Body of pancreas (tissue), 4 donors: Measurements from ENCODE around the gene B4GAT1. TPM values are rescaled to one million over a fixed set of nuclear protein-coding genes. Genes with fewer than 3 reads are reported as not detected.

ENCODE experiments used
- ATAC-seq: fragments of 150-250 bp; one replicate; pipeline ENCODE4 v1.9.1; 2016
- DNase-seq, 4 donors: peaks; one replicate each; pipeline ENCODE4 v3.0.0-alpha.2; 2019
- H3K27ac ChIP-seq, 4 donors: fragments of 200-600 bp; sonication (generic); 1 replicate in 3 of 4; 2 replicates in 1 of 4; pipeline versions ENCODE4 v1.5.1 to v1.6.1; 2016 to 2019; ENCODE audit warnings: mild to moderate bottlenecking in 1 of 4, mixed read lengths in 1 of 4, moderate library complexity in 1 of 4
- H3K27me3 ChIP-seq, 2 donors: fragments of 200-600 bp; sonication (generic); one replicate each; pipeline ENCODE4 v1.6.0; 2016; ENCODE audit warnings: mild to moderate bottlenecking in 1 of 2
- H3K36me3 ChIP-seq, 2 donors: fragments of 200-600 bp; sonication (generic); replicated peaks in 1 of 2; 2 replicates each; pipeline ENCODE4 v1.5.1; 2016; ENCODE audit warnings: low read depth in 2 of 2; ENCODE audit not compliant: insufficient read depth in 1 of 2
- H3K4me1 ChIP-seq: fragments of 200-600 bp; sonication (generic); one replicate; pipeline ENCODE4 v1.6.0; 2016
- H3K4me3 ChIP-seq, 2 donors: fragments of 200-600 bp; sonication (generic); 1 replicate in 1 of 2; 2 replicates in 1 of 2; pipeline ENCODE4 v1.5.1; 2016 to 2019
- H3K9me3 ChIP-seq, 3 donors: fragments of 200-600 bp; sonication (generic); 1 replicate in 2 of 3; 2 replicates in 1 of 3; pipeline ENCODE4 v1.5.1; 2016
- CTCF ChIP-seq, 7 experiments: fragments of 450-650 bp in 4 of 7; fragments of 200-600 bp in 3 of 7; sonication (generic) in 3 of 7; IDR thresholded peaks; one replicate each; pipeline ENCODE4 v1.5.1; 2016 to 2019; ENCODE audit warnings: antibody characterized with exemption in 7 of 7
- POLR2A ChIP-seq, 3 donors: fragments of 450-650 bp; IDR thresholded peaks; one replicate each; pipeline ENCODE4 v1.6.1; 2016; ENCODE audit warnings: antibody characterized with exemption in 3 of 3, mild to moderate bottlenecking in 2 of 3
- WGBS, 2 donors: methylation state at CpG; one replicate each; pipeline ENCODE4 v1.1.5; 2017; 5-methylcytosine and 5-hydroxymethylcytosine counted together
- intact Hi-C: fragments of 100-400 bp; cut with DNase I; formaldehyde crosslinking; loops from one replicate; pipeline ENCODE4 v1.15.1; 2023
- total RNA-seq, 2 donors: library from RNA; depleted of rRNA; stranded (reverse); fragments of >200 nt; gene quantifications; one replicate each; pipeline ENCODE4 v1.1.0, GENCODE V29; 2016

B4GAT1 gene
- total RNA-seq, 2 donors from 2014 or later = 17.8 to 20.8 TPM

DNA sequence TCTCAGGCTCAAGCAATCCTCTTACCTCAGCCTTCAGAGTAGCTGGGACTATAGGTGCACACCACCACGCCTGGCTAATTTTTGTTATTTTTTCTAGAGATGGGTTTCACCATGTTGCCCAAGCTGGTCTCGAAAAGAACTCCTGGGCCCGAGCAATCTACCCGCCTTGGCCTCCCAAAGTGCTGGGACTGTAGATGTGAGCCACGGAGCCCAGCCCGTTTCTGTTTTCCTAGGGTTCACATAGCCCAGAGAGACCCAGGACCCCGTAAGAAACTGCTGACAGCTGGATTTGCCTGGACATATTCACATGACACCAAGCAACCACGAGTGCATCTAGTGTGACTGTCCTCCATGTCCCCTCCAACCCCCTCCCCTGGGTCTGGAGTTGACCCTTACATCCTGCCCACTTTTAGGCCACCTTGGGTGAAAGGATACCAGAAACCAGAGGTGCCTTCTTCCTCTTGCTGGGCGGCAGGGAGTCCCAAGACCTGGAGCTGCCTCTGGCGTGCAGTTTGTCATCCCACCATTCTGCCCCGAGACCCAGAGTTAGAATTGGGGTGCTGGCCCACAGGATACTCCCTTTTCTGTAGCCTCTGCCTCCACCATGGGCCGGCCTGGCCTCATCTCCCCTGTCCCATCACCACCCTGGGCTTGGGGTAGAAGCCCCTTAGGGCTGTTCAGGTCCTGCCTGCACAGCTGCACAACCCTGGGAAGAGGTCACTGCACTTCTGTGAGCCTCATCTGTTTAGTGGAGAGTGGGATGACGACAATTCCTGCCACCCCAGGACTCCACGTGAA lies 7.5 kb downstream of the B4GAT1 start:
- intact Hi-C loops = no loop called here
- peaks cover 42% of the 10 kb centered on the region for H3K4me1 ChIP-seq
- WGBS, 2 donors = 68 to 80% methylated on average over 5 to 14 of the region's 14 CpGs
- TF ChIP-seq CTCF (IDR thresholded peaks at IDR 0.05) (no peak), POLR2A (IDR thresholded peaks at IDR 0.05) (no peak)
- H3K27ac ChIP-seq = no peak overlapping the region
- no peak for ATAC-seq
- H3K36me3 ChIP-seq = peaks cover 4 to 16% of the 10 kb centered on the region in 2 donors
- no peaks in the 10 kb centered on the region for H3K9me3 ChIP-seq
- H3K27me3 ChIP-seq = no peaks in the 10 kb centered on the region
- DNase-seq = no peak
- no peak overlapping the region for H3K4me3 ChIP-seq

DNA sequence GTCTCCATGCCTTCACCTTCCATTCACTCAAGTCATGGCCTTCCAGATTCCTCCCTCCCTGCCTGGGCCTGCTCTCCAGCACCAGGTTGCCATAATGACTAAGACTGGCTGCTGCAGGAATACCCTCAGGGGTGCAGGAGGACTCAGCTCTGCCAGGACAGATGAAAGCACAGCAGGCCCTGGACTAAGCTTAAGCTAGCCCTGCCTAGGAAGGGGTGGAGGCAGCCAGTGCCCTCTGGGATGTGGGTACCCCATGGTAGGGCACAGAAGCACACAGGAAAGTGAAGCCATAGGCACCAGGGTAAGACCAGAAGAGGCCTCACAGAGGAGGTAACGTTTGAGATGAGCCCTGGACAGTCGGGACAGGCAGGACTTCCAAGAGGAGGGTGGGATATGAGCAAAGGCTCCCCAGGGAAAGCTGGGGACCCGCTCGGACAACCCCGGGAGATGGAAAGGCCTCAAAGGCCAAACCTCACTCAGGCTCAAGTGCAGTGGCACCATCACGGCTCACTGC lies 8.2 kb downstream of the B4GAT1 start:
- Histone ChIP-seq H3K27ac (no peak overlapping the region), H3K27me3 (no peaks in the 10 kb centered on the region), H3K9me3 (no peaks in the 10 kb centered on the region), H3K36me3 (peaks cover 4 to 16% of the 10 kb centered on the region in 2 donors), H3K4me1 (peaks cover 41% of the 10 kb centered on the region), H3K4me3 (no peak overlapping the region)
- 84 to 85% methylated on average over 5 to 6 of the region's 6 CpGs for WGBS, 2 donors
- ATAC-seq (no peak), DNase-seq (no peak)
- TF ChIP-seq POLR2A (IDR thresholded peaks at IDR 0.05) = no peak
- no peak for TF ChIP-seq CTCF (IDR thresholded peaks at IDR 0.05)
- intact Hi-C loops = no loop called here

DNA sequence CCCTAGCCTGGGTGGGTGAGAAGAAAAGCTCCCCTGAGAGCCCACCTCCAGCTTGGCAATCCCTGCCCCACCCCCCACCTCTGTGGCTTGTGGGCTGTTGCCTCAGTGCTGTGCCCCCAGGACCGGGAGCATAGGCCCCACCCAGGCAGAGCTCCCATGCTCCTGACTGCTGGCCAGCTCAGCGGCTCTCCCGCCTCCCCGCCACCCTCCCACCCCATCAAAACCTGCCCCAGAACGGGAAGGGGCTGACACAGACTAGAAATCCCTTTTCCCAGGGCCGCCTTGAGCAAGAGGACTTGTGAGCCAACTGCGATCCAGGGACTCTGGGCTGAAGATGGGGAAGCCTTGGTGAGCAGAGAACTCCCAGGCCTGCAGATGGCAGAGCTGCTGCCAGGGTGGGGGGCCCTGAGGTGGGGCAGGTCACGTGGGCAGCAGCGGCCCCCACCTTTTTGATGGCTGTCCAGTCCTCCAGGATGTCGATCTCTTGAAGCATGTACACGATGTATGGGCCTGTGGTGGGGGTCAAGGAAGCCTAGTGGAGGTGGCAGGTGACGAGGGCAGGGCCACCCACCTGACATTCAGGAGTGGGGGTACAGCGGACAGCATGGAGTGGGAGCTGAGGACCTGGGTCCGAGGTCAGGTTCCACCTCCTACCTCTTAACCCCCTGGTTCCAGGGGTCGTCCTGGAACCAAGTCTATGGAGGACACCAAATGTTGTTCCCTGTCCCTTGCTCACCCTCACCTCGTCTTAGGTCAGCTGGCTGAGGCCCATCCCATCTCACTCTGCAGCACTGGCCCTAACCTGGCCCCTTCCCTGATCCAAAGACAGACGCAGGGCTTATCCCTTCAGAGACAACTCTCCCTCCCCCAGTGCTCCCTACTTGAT lies 8.9 kb downstream of the B4GAT1 start:
- no peak for ATAC-seq
- Histone ChIP-seq H3K36me3 (peaks cover 4 to 16% of the 10 kb centered on the region in 2 donors), H3K9me3 (no peaks in the 10 kb centered on the region), H3K4me3 (no peak overlapping the region), H3K4me1 (peaks cover 34% of the 10 kb centered on the region), H3K27ac (no peak overlapping the region), H3K27me3 (no peaks in the 10 kb centered on the region)
- TF ChIP-seq CTCF (IDR thresholded peaks at IDR 0.05) = no peak
- no peak for TF ChIP-seq POLR2A (IDR thresholded peaks at IDR 0.05)
- 79 to 84% methylated on average over 8 to 15 of the region's 17 CpGs for WGBS, 2 donors
- DNase-seq = no peak
- intact Hi-C loops = no loop called here

- intact Hi-C loops = no loop called here
- TF ChIP-seq POLR2A (IDR thresholded peaks at IDR 0.05) (no peak), CTCF (IDR thresholded peaks at IDR 0.05) (no peak)
- no peaks in the 10 kb centered on the region for H3K9me3 ChIP-seq
- no peak for ATAC-seq
- peaks cover 30% of the 10 kb centered on the region for H3K4me1 ChIP-seq
- peak overlapping the region in 2 of 4 donors; percentile 69 to 74 for H3K27ac ChIP-seq
- no peak overlapping the region for H3K4me3 ChIP-seq
- H3K36me3 ChIP-seq = peaks cover 4 to 16% of the 10 kb centered on the region in 2 donors
- H3K27me3 ChIP-seq = no peaks in the 10 kb centered on the region
- no peak for DNase-seq
- 49 to 62% methylated on average over 3 to 15 of the region's 18 CpGs for WGBS, 2 donors
These were observed 10.1 kb downstream of the B4GAT1 start for GRCh38 chr11:66337103-66337899.
